HG03196 (cell line): Measurements from ENCODE around the gene TAP1.

Experiments
- ATAC-seq: cut with Tn5 transposase; IDR thresholded peaks from one replicate; pipeline ENCODE4 v1.9.1; 2021; ENCODE audit not compliant: unreplicated experiment

TAP1 gene

GRCh38 chr6:32862725-32863124 lies 9.2 kb upstream of the TAP1 start:
- ATAC-seq = no peak

- ATAC-seq = no peak
Observed at GRCh38 chr6:32860674-32861073, 7.2 kb upstream of the TAP1 start.

GRCh38 chr6:32858194-32858593 lies 4.7 kb upstream of the TAP1 start:
- ATAC-seq = no peak

- ATAC-seq = no peak
Observed at GRCh38 chr6:32857156-32857891, 3.8 kb upstream of the TAP1 start.

GRCh38 chr6:32855467-32856174 lies 2.1 kb upstream of the TAP1 start:
- no peak for ATAC-seq

- peak; percentile 10 for ATAC-seq
Observed at GRCh38 chr6:32854376-32855178, 1.1 kb upstream of the TAP1 start.

- ATAC-seq = peak; percentile 21
Observed at GRCh38 chr6:32852844-32853540, 512 bp downstream of the TAP1 start.

GRCh38 chr6:32852018-32852843 lies 1.3 kb downstream of the TAP1 start:
- no peak for ATAC-seq

- no peak for ATAC-seq
Observed at GRCh38 chr6:32851025-32851424, 2.5 kb downstream of the TAP1 start.

- no peak for ATAC-seq
Observed at GRCh38 chr6:32849126-32849525, 4.4 kb downstream of the TAP1 start.

- ATAC-seq = no peak
Observed at GRCh38 chr6:32847795-32848194, 5.7 kb downstream of the TAP1 start.

GRCh38 chr6:32847004-32847403 lies 6.5 kb downstream of the TAP1 start:
- no peak for ATAC-seq

- no peak for ATAC-seq
Observed at GRCh38 chr6:32845384-32845884, 8.1 kb downstream of the TAP1 start.

GRCh38 chr6:32844839-32845383 lies 8.6 kb downstream of the TAP1 start:
- no peak for ATAC-seq

GRCh38 chr6:32843979-32844838 lies 9.3 kb downstream of the TAP1 start, which contains the start of gene PSMB8:
Gene PSMB8, minus strand, starts transcription at chr6:32844047. Its CDS starts 51 bp downstream, at chr6:32843996.
- ATAC-seq = peak; percentile 71

GRCh38 chr6:32843331-32843978 lies 10.0 kb downstream of the TAP1 start:
- ATAC-seq = no peak

GRCh38 chr6:32842690-32843089 lies 10.8 kb downstream of the TAP1 start:
- ATAC-seq = no peak

GRCh38 chr6:32842021-32842650 lies 11.4 kb downstream of the TAP1 start:
- ATAC-seq = no peak
